GM13977 (cell line): ENCODE data around the gene SMCO3.
A peak's percentile ranks its signal among the peaks of the same experiment; 100 is the strongest.

Experiments
- DNase-seq: peaks from one replicate; pipeline ENCODE4 v3.0.0; 2012; ENCODE audit warnings: low spot score
- CTCF ChIP-seq: IDR thresholded peaks from 2 replicates; pipeline ENCODE4 v1.5.1; 2012; ENCODE audit warnings: mild to moderate bottlenecking, control low read depth; ENCODE audit not compliant: insufficient read depth; ENCODE audit errors: extremely low read depth, missing control alignments
- in situ Hi-C: fragments of 300-500 bp; cut with MboI; formaldehyde crosslinking; loops from one replicate; pipeline ENCODE4 v1.12.0; 2022; ENCODE audit warnings: low sequenced_read_pairs, low pct_unique_long_range_greater_than_20kb, mixed read lengths, inconsistent platforms; ENCODE audit not compliant: unreplicated experiment

SMCO3 gene

GRCh38 chr12:14774074-14774905 lies 39.7 kb downstream of the SMCO3 start:
- peak; percentile 89 for DNase-seq
- TF ChIP-seq CTCF, result no peak
- in situ Hi-C loops, result no loop called here

GRCh38 chr12:14773685-14774073 lies 40.3 kb downstream of the SMCO3 start:
- no peak for TF ChIP-seq CTCF
- in situ Hi-C loops, result no loop called here
- DNase-seq, result no peak

GRCh38 chr12:14772946-14773345 lies 41.0 kb downstream of the SMCO3 start:
- in situ Hi-C loops, result no loop called here
- no peak for DNase-seq
- no peak for TF ChIP-seq CTCF

- peak; percentile 37 for DNase-seq
- in situ Hi-C loops, result no loop called here
- no peak for TF ChIP-seq CTCF
Observed at GRCh38 chr12:14771651-14772137, 42.3 kb downstream of the SMCO3 start.

GRCh38 chr12:14770496-14771461 lies 43.2 kb downstream of the SMCO3 start:
- in situ Hi-C loops, result no loop called here
- peak; percentile 77 for DNase-seq
- no peak for TF ChIP-seq CTCF

GRCh38 chr12:14769969-14770495 lies 44.0 kb downstream of the SMCO3 start:
- in situ Hi-C loops, result no loop called here
- DNase-seq, result peak; percentile 68

More at GRCh38 chr12:14769969-14770495, 44.0 kb downstream of the SMCO3 start:
- TF ChIP-seq CTCF, result peak; percentile 82
